Uterus (tissue), 2 donors: Measurements from ENCODE around the gene CBX8.
A peak's percentile ranks its signal among the peaks of the same experiment; 100 is the strongest.

Experiments
- POLR2A ChIP-seq, 2 donors: fragments of 450-650 bp; IDR thresholded peaks; one replicate each; pipeline ENCODE4 v1.6.1; 2016; ENCODE audit warnings: antibody characterized with exemption in 2 of 2, mild to moderate bottlenecking in 1 of 2, moderate library complexity in 1 of 2
- TF ChIP-seq, protein P1 (sequence below), 4 experiments: fragments of 200-600 bp in 2 of 4; fragments of 450-650 bp in 2 of 4; sonication (generic) in 2 of 4; IDR thresholded peaks; one replicate each; pipeline ENCODE4 v1.5.1; 2016 to 2019; ENCODE audit warnings: antibody characterized with exemption in 4 of 4, mild to moderate bottlenecking in 2 of 4, moderate library complexity in 1 of 4

DNA sequence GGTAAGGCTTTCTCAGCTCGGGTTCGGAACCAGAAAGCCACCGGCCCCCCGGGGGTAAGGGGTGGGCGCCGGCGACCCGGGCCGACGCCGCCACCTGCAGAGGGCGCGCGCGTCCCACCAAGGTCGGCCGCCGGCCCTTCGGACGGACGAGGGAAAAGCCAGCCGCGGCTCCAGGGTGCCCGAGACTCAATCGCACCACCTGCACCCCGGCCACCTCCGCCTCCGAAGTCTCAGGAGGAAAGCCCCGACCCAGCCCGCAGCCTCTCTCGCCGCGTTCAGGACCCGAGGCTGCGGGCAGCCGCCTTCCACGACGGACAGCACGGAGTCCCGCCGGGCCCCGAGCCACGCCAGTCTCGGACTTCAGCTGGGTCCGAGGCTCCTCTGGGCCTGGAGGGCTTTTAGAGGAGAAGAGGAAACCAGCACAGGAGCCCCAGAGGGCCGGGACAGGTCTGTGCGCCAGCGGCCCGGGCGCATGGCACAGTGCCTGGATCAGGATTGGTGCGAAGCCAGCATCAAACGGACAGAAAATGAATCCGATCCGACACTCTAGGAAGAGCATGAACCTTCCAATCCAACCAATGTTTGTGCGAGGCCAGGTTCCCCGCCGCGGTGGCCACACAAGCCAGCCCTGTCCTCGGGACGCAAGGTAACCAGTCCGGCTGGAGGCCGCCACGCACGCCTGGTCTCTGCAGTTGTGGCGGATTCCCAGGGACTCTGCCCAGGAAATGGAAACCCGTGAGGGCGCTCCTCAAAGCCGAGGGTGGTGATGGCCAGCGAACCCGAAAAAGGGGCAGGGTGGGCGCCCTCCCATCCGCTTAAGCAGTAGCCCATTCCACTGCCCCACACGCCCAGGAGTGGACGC lies 6.7 kb downstream of the CBX8 start:
- no peak for TF ChIP-seq POLR2A (IDR thresholded peaks at IDR 0.05)
- TF ChIP-seq, protein P1, sequence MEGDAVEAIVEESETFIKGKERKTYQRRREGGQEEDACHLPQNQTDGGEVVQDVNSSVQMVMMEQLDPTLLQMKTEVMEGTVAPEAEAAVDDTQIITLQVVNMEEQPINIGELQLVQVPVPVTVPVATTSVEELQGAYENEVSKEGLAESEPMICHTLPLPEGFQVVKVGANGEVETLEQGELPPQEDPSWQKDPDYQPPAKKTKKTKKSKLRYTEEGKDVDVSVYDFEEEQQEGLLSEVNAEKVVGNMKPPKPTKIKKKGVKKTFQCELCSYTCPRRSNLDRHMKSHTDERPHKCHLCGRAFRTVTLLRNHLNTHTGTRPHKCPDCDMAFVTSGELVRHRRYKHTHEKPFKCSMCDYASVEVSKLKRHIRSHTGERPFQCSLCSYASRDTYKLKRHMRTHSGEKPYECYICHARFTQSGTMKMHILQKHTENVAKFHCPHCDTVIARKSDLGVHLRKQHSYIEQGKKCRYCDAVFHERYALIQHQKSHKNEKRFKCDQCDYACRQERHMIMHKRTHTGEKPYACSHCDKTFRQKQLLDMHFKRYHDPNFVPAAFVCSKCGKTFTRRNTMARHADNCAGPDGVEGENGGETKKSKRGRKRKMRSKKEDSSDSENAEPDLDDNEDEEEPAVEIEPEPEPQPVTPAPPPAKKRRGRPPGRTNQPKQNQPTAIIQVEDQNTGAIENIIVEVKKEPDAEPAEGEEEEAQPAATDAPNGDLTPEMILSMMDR (IDR thresholded peaks at IDR 0.05), result peak; percentile 47 to 78 (median 76)
